Cardiac fibroblast (primary cell): Measurements from ENCODE around the gene CTNNA1.
A peak's percentile ranks its signal among the peaks of the same experiment; 100 is the strongest.
"Not testable (repeated sequence)": the region's sequence is repeated elsewhere in the genome, so short reads cannot be mapped to it uniquely, and the experiment has no call there.

ENCODE experiments used
- DNase-seq, 2 donors: peaks; one replicate each; pipeline versions ENCODE4 v3.0.0 to v3.0.0-alpha.2; 2010; ENCODE audit warnings: low read depth in 2 of 2
- H3K4me3 ChIP-seq, 2 donors: replicated peaks in 1 of 2; 1 replicate in 1 of 2; 2 replicates in 1 of 2; pipeline ENCODE4 v1.5.1; 2011; ENCODE audit warnings: low read depth in 2 of 2, low read length in 2 of 2, mild to moderate bottlenecking in 2 of 2, moderate library complexity in 1 of 2
- TF ChIP-seq, protein P1 (sequence below): IDR thresholded peaks from one replicate; pipeline ENCODE4 v1.5.1; 2011; ENCODE audit warnings: low read depth, mild to moderate bottlenecking, low read length, inconsistent platforms

Gene CTNNA1

DNA sequence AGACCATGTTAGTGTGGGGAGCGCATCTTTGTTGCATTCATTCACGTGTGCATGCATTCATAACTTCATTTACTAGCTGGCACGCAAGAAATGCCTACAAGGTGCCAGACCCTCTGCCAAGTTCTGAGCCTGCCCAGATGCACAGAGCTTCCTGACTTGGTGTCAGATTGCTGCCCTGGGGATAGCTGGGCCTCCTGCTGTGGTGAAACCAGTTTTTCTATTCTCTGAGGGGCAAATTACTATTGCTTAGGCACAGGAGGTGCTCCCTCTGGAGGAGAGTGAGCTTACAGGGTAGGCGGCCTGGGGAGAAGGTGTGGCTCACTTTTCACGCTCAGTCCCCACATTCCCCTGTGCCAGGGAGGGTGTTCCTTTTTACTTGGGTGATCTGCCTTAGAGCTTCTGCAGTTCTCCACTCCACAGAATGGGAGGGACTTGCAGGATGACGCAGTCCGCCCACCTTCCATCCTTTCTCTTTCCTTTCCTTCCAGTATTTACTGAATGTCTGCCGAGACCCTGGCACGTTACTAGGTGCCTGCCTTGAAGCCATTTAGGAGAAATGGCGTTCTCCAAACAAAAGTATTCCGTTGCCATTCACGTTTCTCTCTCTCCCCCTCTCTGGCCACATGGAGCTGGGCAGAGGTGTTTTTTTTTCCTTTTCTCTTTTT is 27.9 kb upstream of the CTNNA1 start:
- no peak overlapping the region for H3K4me3 ChIP-seq
- TF ChIP-seq, protein P1, sequence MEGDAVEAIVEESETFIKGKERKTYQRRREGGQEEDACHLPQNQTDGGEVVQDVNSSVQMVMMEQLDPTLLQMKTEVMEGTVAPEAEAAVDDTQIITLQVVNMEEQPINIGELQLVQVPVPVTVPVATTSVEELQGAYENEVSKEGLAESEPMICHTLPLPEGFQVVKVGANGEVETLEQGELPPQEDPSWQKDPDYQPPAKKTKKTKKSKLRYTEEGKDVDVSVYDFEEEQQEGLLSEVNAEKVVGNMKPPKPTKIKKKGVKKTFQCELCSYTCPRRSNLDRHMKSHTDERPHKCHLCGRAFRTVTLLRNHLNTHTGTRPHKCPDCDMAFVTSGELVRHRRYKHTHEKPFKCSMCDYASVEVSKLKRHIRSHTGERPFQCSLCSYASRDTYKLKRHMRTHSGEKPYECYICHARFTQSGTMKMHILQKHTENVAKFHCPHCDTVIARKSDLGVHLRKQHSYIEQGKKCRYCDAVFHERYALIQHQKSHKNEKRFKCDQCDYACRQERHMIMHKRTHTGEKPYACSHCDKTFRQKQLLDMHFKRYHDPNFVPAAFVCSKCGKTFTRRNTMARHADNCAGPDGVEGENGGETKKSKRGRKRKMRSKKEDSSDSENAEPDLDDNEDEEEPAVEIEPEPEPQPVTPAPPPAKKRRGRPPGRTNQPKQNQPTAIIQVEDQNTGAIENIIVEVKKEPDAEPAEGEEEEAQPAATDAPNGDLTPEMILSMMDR: peak; percentile 42
- DNase-seq: peak; percentile 59 to 79

DNA sequence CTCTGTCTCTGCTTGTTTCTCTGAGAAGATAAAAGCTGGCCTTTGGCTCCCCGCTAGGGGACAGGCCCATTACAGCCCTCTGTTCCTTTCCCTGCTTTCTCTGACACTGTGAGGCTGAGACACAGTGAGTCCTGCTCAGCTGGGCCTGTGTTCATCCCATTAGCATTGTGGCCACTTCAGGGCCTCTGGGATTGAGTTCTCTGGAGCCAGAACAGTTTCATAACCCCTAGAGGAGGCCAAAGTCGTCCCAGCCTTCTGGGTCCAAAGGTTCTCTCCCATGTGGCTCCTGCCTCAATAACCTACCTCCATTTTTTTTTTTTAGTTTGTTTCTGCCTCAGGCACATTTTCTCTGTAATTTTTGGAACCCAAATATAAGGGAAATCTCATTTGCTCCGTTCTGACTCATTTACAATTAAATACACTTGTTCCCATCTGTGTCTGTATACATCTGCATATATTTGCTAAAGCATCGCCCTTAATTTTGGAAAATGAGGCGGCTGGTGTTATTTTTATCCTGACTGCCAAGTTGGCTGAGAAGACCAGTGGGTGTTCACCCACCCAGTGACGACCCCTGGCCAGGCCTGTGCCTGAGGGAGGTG is 27.3 kb upstream of the CTNNA1 start:
- DNase-seq: peak; percentile 15 to 17
- TF ChIP-seq, protein P1: no peak
- H3K4me3 ChIP-seq: no peak overlapping the region

- no peak overlapping the region for H3K4me3 ChIP-seq
- TF ChIP-seq, protein P1: no peak
- no peak for DNase-seq
Measured at GRCh38 chr5:138726848-138727247, 26.4 kb upstream of the CTNNA1 start.

- not testable (repeated sequence) for H3K4me3 ChIP-seq, DNase-seq
Measured at GRCh38 chr5:138730496-138730895, 22.7 kb upstream of the CTNNA1 start.

DNA sequence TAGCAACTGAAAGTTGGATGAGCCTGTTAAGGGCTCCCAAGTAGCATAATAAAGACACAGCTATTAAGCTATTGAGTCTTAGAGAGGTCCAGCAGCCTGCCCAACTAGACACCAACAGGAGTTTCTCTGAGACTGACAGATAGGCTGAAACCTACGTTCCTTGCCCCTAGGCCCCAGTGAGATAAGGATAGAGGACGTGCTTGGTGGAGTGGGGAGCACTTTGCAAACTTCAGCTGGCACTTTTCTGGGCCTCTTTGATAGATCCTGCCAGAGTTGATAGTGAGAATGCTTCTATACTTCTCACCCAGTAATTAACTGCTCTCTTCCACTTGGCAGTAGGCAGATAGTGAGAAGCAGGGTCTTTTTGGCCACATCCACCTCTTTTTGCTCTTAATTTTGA is 20.8 kb upstream of the CTNNA1 start:
- no peak overlapping the region for H3K4me3 ChIP-seq
- TF ChIP-seq, protein P1: no peak
- no peak for DNase-seq

DNA sequence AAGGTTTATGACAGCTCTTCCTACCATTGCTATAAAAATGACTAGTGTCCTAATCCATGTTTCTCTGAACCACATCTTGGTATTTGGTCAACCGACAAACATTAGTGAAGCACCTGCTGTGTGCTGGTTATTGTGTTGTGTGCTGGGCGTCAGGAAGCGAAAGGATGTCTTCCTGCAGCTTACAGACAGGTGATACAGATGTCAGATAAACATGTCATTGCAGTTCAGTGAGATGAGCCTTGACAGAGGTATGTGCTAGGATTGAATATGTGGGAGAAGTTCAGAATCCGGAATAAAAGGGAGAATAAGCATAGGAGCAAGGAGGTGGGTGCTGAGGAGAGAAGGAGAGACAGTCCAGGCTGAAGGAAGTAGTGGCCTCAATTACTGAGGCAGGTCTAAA is 20.3 kb upstream of the CTNNA1 start:
- TF ChIP-seq, protein P1: no peak
- DNase-seq: no peak
- no peak overlapping the region for H3K4me3 ChIP-seq

GRCh38 chr5:138733509-138733908 is 19.7 kb upstream of the CTNNA1 start:
- TF ChIP-seq, protein P1: no peak
- no peak for DNase-seq
- H3K4me3 ChIP-seq: no peak overlapping the region
